ENCODE measurements around the gene TBCD. TPM values are rescaled to one million over a fixed set of nuclear protein-coding genes. Genes with fewer than 3 reads are reported as not detected.
A peak's percentile ranks its signal among the peaks of the same experiment; 100 is the strongest.

Gene TBCD
- total RNA-seq, 1 donor from 2014 or later, result 49.9 TPM

- TF ChIP-seq CTCF (IDR thresholded peaks at IDR 0.05), result no peak
- intact Hi-C loops (cut with micrococcal nuclease), result loop anchor here (1.0 to 5.0 kb wide), 4 partner anchors 53 to 654 kb away; partner anchors contain the start of genes FASN, RAB40B and WDR45B
- Mint-ChIP-seq H3K27me3 (no peaks in the 10 kb centered on the region), H3K4me3 (no peak overlapping the region), H3K9me3 (peaks cover 2% of the 10 kb centered on the region), H3K27ac (no peak overlapping the region), H3K36me3 (ENCODE audit: low read depth) (no peaks in the 10 kb centered on the region), H3K4me1 (peaks cover 22% of the 10 kb centered on the region)
- ATAC-seq (ENCODE audit: low read depth) (no peak), DNase-seq (no peak)
- ChIA-PET CTCF (no interaction called here), POLR2A (no interaction called here)
These were observed 694 bp upstream of the TBCD start for GRCh38 chr17:82751171-82751570.

DNA sequence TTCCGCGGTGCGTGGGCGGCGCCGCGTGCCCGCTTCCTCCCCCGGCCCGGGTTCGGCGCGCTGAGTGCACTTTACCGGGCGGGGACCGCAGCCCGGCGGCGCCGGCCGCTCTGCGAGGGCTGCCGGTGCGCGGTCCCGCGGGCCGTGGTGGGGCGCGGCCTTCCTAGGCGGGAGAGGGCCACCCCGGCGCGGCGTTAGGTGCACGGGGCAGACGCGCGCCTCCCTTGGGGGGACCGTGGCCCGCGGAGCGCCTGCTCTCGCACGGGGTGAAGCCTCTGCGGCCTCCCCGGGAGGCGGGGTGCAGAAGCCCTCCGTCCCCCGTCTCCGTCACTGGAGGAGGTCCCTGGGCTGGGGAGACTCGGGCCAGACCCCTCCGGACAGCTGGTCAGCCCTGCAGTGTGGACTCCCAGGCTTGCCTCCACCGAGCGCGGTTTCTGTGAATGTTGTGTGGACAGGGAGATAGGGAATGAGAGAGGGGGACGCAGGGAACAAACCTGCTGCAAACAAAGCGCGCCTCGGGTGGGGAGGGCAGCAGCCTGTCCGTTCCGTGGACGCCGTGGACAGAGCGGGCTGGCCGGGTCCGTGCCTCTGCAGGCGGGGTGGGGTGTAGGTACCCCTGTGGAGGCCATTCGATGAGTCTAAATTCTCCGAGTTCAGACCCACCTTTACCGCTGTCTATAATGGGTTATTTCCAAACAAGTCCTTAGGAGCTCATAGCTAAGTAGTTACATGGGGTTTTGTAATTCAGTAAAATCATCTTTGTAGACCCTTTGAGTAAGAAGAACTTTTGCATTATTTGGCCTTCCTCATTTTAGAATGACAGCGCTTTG lies 721 bp downstream of the TBCD start:
- ChIA-PET CTCF (no interaction called here), POLR2A (no interaction called here)
- peaks cover 22% of the 10 kb centered on the region for H3K4me1 Mint-ChIP-seq

DNA sequence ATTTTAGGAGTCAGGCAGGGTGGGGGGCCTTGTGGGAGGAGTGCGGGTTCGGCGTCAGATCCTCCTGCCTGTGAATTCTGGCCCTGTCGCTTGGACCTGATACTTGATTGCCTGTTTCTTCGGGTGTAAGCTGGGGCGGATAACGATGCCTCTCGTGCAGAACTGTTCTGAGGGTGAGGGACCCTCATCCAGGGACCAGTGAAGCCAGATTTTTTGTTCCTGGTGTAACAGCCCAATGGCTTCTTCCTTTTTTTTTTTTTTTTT lies 1.3 kb downstream of the TBCD start:
- Mint-ChIP-seq H3K9me3 (no peaks in the 10 kb centered on the region), H3K36me3 (ENCODE audit: low read depth) (peaks cover 5% of the 10 kb centered on the region), H3K27me3 (no peaks in the 10 kb centered on the region), H3K4me3 (peak overlapping the region; percentile 80), H3K4me1 (peaks cover 22% of the 10 kb centered on the region), H3K27ac (no peak overlapping the region)
- no peak for TF ChIP-seq CTCF (IDR thresholded peaks at IDR 0.05)
- DNase-seq (no peak), ATAC-seq (ENCODE audit: low read depth) (no peak)
- intact Hi-C loops (cut with micrococcal nuclease), result loop anchor here (5.0 kb wide), 1 partner anchor 656 kb away; the partner anchor contains the start of gene FASN
- POLR2A ChIA-PET, result no interaction called here
- CTCF ChIA-PET, result no interaction called here

More for the DNA sequence above, 721 bp downstream of the TBCD start:
- no peaks in the 10 kb centered on the region for H3K9me3 Mint-ChIP-seq
- no peak overlapping the region for H3K27ac Mint-ChIP-seq
- H3K4me3 Mint-ChIP-seq, result peak overlapping the region; percentile 80
- ATAC-seq (ENCODE audit: low read depth) (peak; percentile 1), DNase-seq (no peak)
- H3K36me3 Mint-ChIP-seq (ENCODE audit: low read depth), result peaks cover 5% of the 10 kb centered on the region
- intact Hi-C loops (cut with micrococcal nuclease), result loop anchor here (1.0 to 5.0 kb wide), 3 partner anchors 36 to 655 kb away; partner anchors contain the start of genes FASN and FN3KRP
- no peaks in the 10 kb centered on the region for H3K27me3 Mint-ChIP-seq
- no peak for TF ChIP-seq CTCF (IDR thresholded peaks at IDR 0.05)

DNA sequence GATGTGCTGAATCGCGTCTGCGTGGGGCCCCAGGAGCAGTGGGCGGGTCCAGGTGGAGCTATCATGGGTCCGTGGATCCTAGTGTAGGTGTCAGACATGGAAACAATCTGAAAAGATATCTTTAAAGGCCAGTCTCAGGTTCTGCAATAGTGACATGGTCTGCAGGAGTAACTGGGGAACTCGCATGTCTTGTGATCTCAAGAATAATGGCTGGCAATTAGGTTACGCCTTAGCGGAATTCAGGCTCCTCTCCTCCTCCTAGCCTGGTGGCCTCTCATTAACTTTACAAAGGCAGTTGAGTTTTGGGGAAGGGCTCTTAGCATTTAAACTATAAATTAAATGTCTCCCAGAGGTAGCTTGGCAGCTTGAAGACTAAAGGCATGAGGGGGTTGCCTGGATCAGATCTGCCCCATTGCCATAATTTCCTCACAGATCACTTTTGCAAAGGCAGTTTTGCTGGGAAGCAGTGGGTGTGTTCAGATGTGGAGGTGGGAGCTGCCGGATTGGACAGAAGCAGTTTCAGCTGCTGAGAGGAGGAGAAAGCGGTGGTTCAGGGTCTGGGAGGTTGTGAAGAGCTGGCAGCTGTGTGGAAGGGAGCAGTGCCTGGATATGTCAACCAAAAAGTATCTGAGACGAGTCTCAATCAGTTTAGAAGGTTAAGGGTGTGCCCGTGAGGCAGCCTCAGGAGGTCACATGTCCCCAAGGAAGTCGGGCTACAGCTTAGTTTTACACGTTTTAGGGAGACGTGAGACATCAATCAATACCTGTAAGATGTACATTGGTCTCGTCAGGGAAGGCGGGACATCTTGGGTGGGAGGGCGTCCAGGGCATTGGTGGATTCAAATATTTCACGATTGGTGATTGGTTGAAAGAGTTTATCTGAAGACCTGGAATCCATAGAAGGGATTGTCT lies 2.7 kb downstream of the TBCD start:
- Mint-ChIP-seq H3K36me3 (ENCODE audit: low read depth) (peaks cover 5% of the 10 kb centered on the region), H3K4me1 (peaks cover 22% of the 10 kb centered on the region), H3K4me3 (peak overlapping the region; percentile 20), H3K27ac (no peak overlapping the region), H3K27me3 (no peaks in the 10 kb centered on the region), H3K9me3 (no peaks in the 10 kb centered on the region)
- intact Hi-C loops (cut with micrococcal nuclease), result loop anchor here (5.0 kb wide), 1 partner anchor 657 kb away; the partner anchor contains the start of gene FASN
- ChIA-PET POLR2A (interaction anchor here (0.6 kb wide), 1 partner anchor 38 kb away, joined by 9 read pairs; the partner anchor contains the start of gene FN3KRP), CTCF (no interaction called here)
- ATAC-seq (ENCODE audit: low read depth), result no peak
- TF ChIP-seq CTCF (IDR thresholded peaks at IDR 0.05), result no peak
- DNase-seq, result no peak

GRCh38 chr17:82756166-82756565 lies 4.3 kb downstream of the TBCD start:
- H3K27me3 Mint-ChIP-seq, result no peaks in the 10 kb centered on the region
- POLR2A ChIA-PET, result no interaction called here
- TF ChIP-seq CTCF (IDR thresholded peaks at IDR 0.05), result no peak
- H3K4me1 Mint-ChIP-seq, result peaks cover 22% of the 10 kb centered on the region
- DNase-seq, result no peak
- peaks cover 9% of the 10 kb centered on the region for H3K36me3 Mint-ChIP-seq (ENCODE audit: low read depth)
- intact Hi-C loops (cut with micrococcal nuclease), result no loop called here
- CTCF ChIA-PET, result interaction anchor here (1.3 kb wide), 1 partner anchor 10 kb away, joined by 4 read pairs; no protein-coding TSS in a partner anchor
- H3K9me3 Mint-ChIP-seq, result no peaks in the 10 kb centered on the region
- ATAC-seq (ENCODE audit: low read depth), result no peak
- no peak overlapping the region for H3K27ac Mint-ChIP-seq
- no peak overlapping the region for H3K4me3 Mint-ChIP-seq

Data from activated B cell treated with CpG ODN at 0.5 μM for 24 hours (primary cell).